ENCODE results near the gene KCNJ12. TPM values are rescaled to one million over a fixed set of nuclear protein-coding genes. Genes with fewer than 3 reads are reported as not detected.

Gene KCNJ12
- total and polyA plus RNA-seq, 4 donors = 0.67 to 6.6 (median 2.5) TPM

GRCh38 chr17:21379080-21379711, 3.0 kb downstream of the KCNJ12 start:
- Histone ChIP-seq H3K27me3 (ENCODE audit: control insufficient read depth in 3 of 3, insufficient read depth in 3 of 3, low read length in 2 of 3) (peaks cover 0 to 13% (median 0%) of the 10 kb centered on the region in 3 donors), H3K4me3 (no peak overlapping the region), H3K4me1 (ENCODE audit: control insufficient read depth in 5 of 5, insufficient read depth in 5 of 5, low read length in 5 of 5) (peaks cover 0 to 36% (median 15%) of the 10 kb centered on the region in 5 donors), H3K27ac (ENCODE audit: low read depth in 1 of 2, low read length in 1 of 2) (no peak overlapping the region), H3K9ac (ENCODE audit: insufficient read depth in 1 of 2, low read length in 2 of 2) (no peak overlapping the region), H3K36me3 (ENCODE audit: control insufficient read depth in 4 of 4, insufficient read depth in 4 of 4, low read length in 4 of 4) (no peaks in the 10 kb centered on the region), H3K9me3 (ENCODE audit: control insufficient read depth in 4 of 4, insufficient read depth in 3 of 4, low read length in 3 of 4) (no peaks in the 10 kb centered on the region)
- WGBS, 2 donors = 68 to 91% methylated on average over 17 of the region's 17 CpGs
- DNase-seq (no peak), ATAC-seq (ENCODE audit: insufficient read depth, low FRiP score) (no peak)
- TF ChIP-seq CTCF (IDR thresholded peaks at IDR 0.05; ENCODE audit: control extremely low read depth, extremely low read depth) = no peak

- no peak for DNase-seq
- H3K27ac ChIP-seq (ENCODE audit: low read depth in 1 of 2, low read length in 1 of 2) = no peak overlapping the region
These were observed 4.5 kb downstream of the KCNJ12 start for GRCh38 chr17:21380659-21381058.

GRCh38 chr17:21381076-21381706, 5.0 kb downstream of the KCNJ12 start:
- WGBS, 2 donors = 90 to 98% methylated on average over 6 of the region's 6 CpGs
- Histone ChIP-seq H3K27me3 (ENCODE audit: control insufficient read depth in 3 of 3, insufficient read depth in 3 of 3, low read length in 2 of 3) (peaks cover 0 to 9% (median 0%) of the 10 kb centered on the region in 3 donors), H3K4me1 (ENCODE audit: control insufficient read depth in 5 of 5, insufficient read depth in 5 of 5, low read length in 5 of 5) (peaks cover 0 to 24% (median 10%) of the 10 kb centered on the region in 5 donors), H3K9ac (ENCODE audit: insufficient read depth in 1 of 2, low read length in 2 of 2) (no peak overlapping the region), H3K27ac (ENCODE audit: low read depth in 1 of 2, low read length in 1 of 2) (no peak overlapping the region), H3K36me3 (ENCODE audit: control insufficient read depth in 4 of 4, insufficient read depth in 4 of 4, low read length in 4 of 4) (no peaks in the 10 kb centered on the region), H3K9me3 (ENCODE audit: control insufficient read depth in 4 of 4, insufficient read depth in 3 of 4, low read length in 3 of 4) (no peaks in the 10 kb centered on the region), H3K4me3 (no peak overlapping the region)
- TF ChIP-seq CTCF (IDR thresholded peaks at IDR 0.05; ENCODE audit: control extremely low read depth, extremely low read depth) = no peak
- ATAC-seq (ENCODE audit: insufficient read depth, low FRiP score) = no peak
- DNase-seq = peak in 1 of 3 donors; percentile 17

More at GRCh38 chr17:21380659-21381058, 4.5 kb downstream of the KCNJ12 start:
- no peak for TF ChIP-seq CTCF (IDR thresholded peaks at IDR 0.05; ENCODE audit: control extremely low read depth, extremely low read depth)
- no peak for ATAC-seq (ENCODE audit: insufficient read depth, low FRiP score)
- peaks cover 0 to 13% (median 0%) of the 10 kb centered on the region in 3 donors for H3K27me3 ChIP-seq (ENCODE audit: control insufficient read depth in 3 of 3, insufficient read depth in 3 of 3, low read length in 2 of 3)
- no peak overlapping the region for H3K9ac ChIP-seq (ENCODE audit: insufficient read depth in 1 of 2, low read length in 2 of 2)
- H3K36me3 ChIP-seq (ENCODE audit: control insufficient read depth in 4 of 4, insufficient read depth in 4 of 4, low read length in 4 of 4) = no peaks in the 10 kb centered on the region
- WGBS, 2 donors = 89 to 100% methylated on average over 2 to 3 of the region's 3 CpGs
- no peaks in the 10 kb centered on the region for H3K9me3 ChIP-seq (ENCODE audit: control insufficient read depth in 4 of 4, insufficient read depth in 3 of 4, low read length in 3 of 4)
- H3K4me3 ChIP-seq = no peak overlapping the region
- H3K4me1 ChIP-seq (ENCODE audit: control insufficient read depth in 5 of 5, insufficient read depth in 5 of 5, low read length in 5 of 5) = peaks cover 0 to 27% (median 14%) of the 10 kb centered on the region in 5 donors
